ENCODE measurements around the gene FOXA1.
"Not testable (repeated sequence)": the region's sequence is repeated elsewhere in the genome, so short reads cannot be mapped to it uniquely, and the experiment has no call there.

FOXA1 gene

GRCh38 chr14:37558740-37559139 is 36.3 kb downstream of the FOXA1 start:
- Histone ChIP-seq H3K27me3 (ENCODE audit: control insufficient read depth, insufficient read depth, low read length, poor library complexity, severe bottlenecking) (no peaks in the 10 kb centered on the region), H3K36me3 (ENCODE audit: control insufficient read depth, insufficient read depth, low read length) (no peaks in the 10 kb centered on the region), H3K4me1 (ENCODE audit: control insufficient read depth, insufficient read depth, low read length) (no peaks in the 10 kb centered on the region), H3K9me3 (ENCODE audit: control insufficient read depth, low read length) (no peaks in the 10 kb centered on the region), H3K27ac (ENCODE audit: insufficient read depth, low read depth, low read length, poor library complexity, severe bottlenecking) (no peak overlapping the region), H3K4me3 (ENCODE audit: insufficient read depth, low read depth, low read length) (no peak overlapping the region)
- 96 to 98% methylated on average over 4 of the region's 4 CpGs for WGBS, 2 experiments

- not testable (repeated sequence) for H3K36me3 ChIP-seq (ENCODE audit: control insufficient read depth, insufficient read depth, low read length); H3K4me3 ChIP-seq (ENCODE audit: insufficient read depth, low read depth, low read length); H3K27ac ChIP-seq (ENCODE audit: insufficient read depth, low read depth, low read length, poor library complexity, severe bottlenecking); H3K27me3 ChIP-seq (ENCODE audit: control insufficient read depth, insufficient read depth, low read length, poor library complexity, severe bottlenecking); H3K4me1 ChIP-seq (ENCODE audit: control insufficient read depth, insufficient read depth, low read length); H3K9me3 ChIP-seq (ENCODE audit: control insufficient read depth, low read length)
- 77 to 98% methylated on average over 12 to 19 of the region's 33 CpGs for WGBS, 2 experiments
Measured at GRCh38 chr14:37555596-37555995, 39.5 kb downstream of the FOXA1 start.

- Histone ChIP-seq H3K4me3 (ENCODE audit: insufficient read depth, low read depth, low read length) (no peak overlapping the region), H3K36me3 (ENCODE audit: control insufficient read depth, insufficient read depth, low read length) (no peaks in the 10 kb centered on the region), H3K27me3 (ENCODE audit: control insufficient read depth, insufficient read depth, low read length, poor library complexity, severe bottlenecking) (no peaks in the 10 kb centered on the region), H3K27ac (ENCODE audit: insufficient read depth, low read depth, low read length, poor library complexity, severe bottlenecking) (no peak overlapping the region), H3K4me1 (ENCODE audit: control insufficient read depth, insufficient read depth, low read length) (no peaks in the 10 kb centered on the region), H3K9me3 (ENCODE audit: control insufficient read depth, low read length) (no peaks in the 10 kb centered on the region)
- WGBS, 2 experiments, result 96 to 97% methylated on average over 1 of the region's 1 CpG
Measured at GRCh38 chr14:37553935-37554550, 41.0 kb downstream of the FOXA1 start.

- Histone ChIP-seq H3K9me3 (ENCODE audit: control insufficient read depth, low read length) (no peaks in the 10 kb centered on the region), H3K27me3 (ENCODE audit: control insufficient read depth, insufficient read depth, low read length, poor library complexity, severe bottlenecking) (no peaks in the 10 kb centered on the region), H3K4me3 (ENCODE audit: insufficient read depth, low read depth, low read length) (no peak overlapping the region), H3K36me3 (ENCODE audit: control insufficient read depth, insufficient read depth, low read length) (no peaks in the 10 kb centered on the region), H3K27ac (ENCODE audit: insufficient read depth, low read depth, low read length, poor library complexity, severe bottlenecking) (no peak overlapping the region), H3K4me1 (ENCODE audit: control insufficient read depth, insufficient read depth, low read length) (no peaks in the 10 kb centered on the region)
- WGBS, 2 experiments, result 100% methylated on average over 1 of the region's 1 CpG; no CpG with 5 or more reads in 1 of the 2 experiments
Measured at GRCh38 chr14:37551119-37551518, 43.9 kb downstream of the FOXA1 start.

GRCh38 chr14:37550511-37550910 is 44.5 kb downstream of the FOXA1 start:
- Histone ChIP-seq H3K4me1 (ENCODE audit: control insufficient read depth, insufficient read depth, low read length) (no peaks in the 10 kb centered on the region), H3K27ac (ENCODE audit: insufficient read depth, low read depth, low read length, poor library complexity, severe bottlenecking) (no peak overlapping the region), H3K4me3 (ENCODE audit: insufficient read depth, low read depth, low read length) (no peak overlapping the region), H3K27me3 (ENCODE audit: control insufficient read depth, insufficient read depth, low read length, poor library complexity, severe bottlenecking) (no peaks in the 10 kb centered on the region), H3K9me3 (ENCODE audit: control insufficient read depth, low read length) (no peaks in the 10 kb centered on the region), H3K36me3 (ENCODE audit: control insufficient read depth, insufficient read depth, low read length) (no peaks in the 10 kb centered on the region)
- 89 to 97% methylated on average over 3 of the region's 5 CpGs for WGBS, 2 experiments

- Histone ChIP-seq H3K4me3 (ENCODE audit: insufficient read depth, low read depth, low read length) (no peak overlapping the region), H3K36me3 (ENCODE audit: control insufficient read depth, insufficient read depth, low read length) (no peaks in the 10 kb centered on the region), H3K27me3 (ENCODE audit: control insufficient read depth, insufficient read depth, low read length, poor library complexity, severe bottlenecking) (no peaks in the 10 kb centered on the region), H3K9me3 (ENCODE audit: control insufficient read depth, low read length) (no peaks in the 10 kb centered on the region), H3K4me1 (ENCODE audit: control insufficient read depth, insufficient read depth, low read length) (no peaks in the 10 kb centered on the region), H3K27ac (ENCODE audit: insufficient read depth, low read depth, low read length, poor library complexity, severe bottlenecking) (no peak overlapping the region)
- 77 to 89% methylated on average over 5 of the region's 6 CpGs for WGBS, 2 experiments
Measured at GRCh38 chr14:37546621-37547447, 48.2 kb downstream of the FOXA1 start.

- H3K4me1 ChIP-seq (ENCODE audit: control insufficient read depth, insufficient read depth, low read length), result no peaks in the 10 kb centered on the region
- no peak overlapping the region for H3K27ac ChIP-seq (ENCODE audit: insufficient read depth, low read depth, low read length, poor library complexity, severe bottlenecking)
- no peak overlapping the region for H3K4me3 ChIP-seq (ENCODE audit: insufficient read depth, low read depth, low read length)
Measured at GRCh38 chr14:37545174-37545573, 49.9 kb downstream of the FOXA1 start.

GRCh38 chr14:37544407-37544806 is 50.6 kb downstream of the FOXA1 start:
- 81 to 89% methylated on average over 1 to 2 of the region's 2 CpGs for WGBS, 2 experiments
- no peaks in the 10 kb centered on the region for H3K36me3 ChIP-seq (ENCODE audit: control insufficient read depth, insufficient read depth, low read length)
- H3K9me3 ChIP-seq (ENCODE audit: control insufficient read depth, low read length), result no peaks in the 10 kb centered on the region
- no peak overlapping the region for H3K27ac ChIP-seq (ENCODE audit: insufficient read depth, low read depth, low read length, poor library complexity, severe bottlenecking)
- H3K4me3 ChIP-seq (ENCODE audit: insufficient read depth, low read depth, low read length), result no peak overlapping the region
- H3K4me1 ChIP-seq (ENCODE audit: control insufficient read depth, insufficient read depth, low read length), result no peaks in the 10 kb centered on the region
- H3K27me3 ChIP-seq (ENCODE audit: control insufficient read depth, insufficient read depth, low read length, poor library complexity, severe bottlenecking), result no peaks in the 10 kb centered on the region

More at GRCh38 chr14:37545174-37545573, 49.9 kb downstream of the FOXA1 start:
- no peaks in the 10 kb centered on the region for H3K36me3 ChIP-seq (ENCODE audit: control insufficient read depth, insufficient read depth, low read length)
- H3K9me3 ChIP-seq (ENCODE audit: control insufficient read depth, low read length), result no peaks in the 10 kb centered on the region
- no peaks in the 10 kb centered on the region for H3K27me3 ChIP-seq (ENCODE audit: control insufficient read depth, insufficient read depth, low read length, poor library complexity, severe bottlenecking)

GRCh38 chr14:37539992-37540391 is 55.1 kb downstream of the FOXA1 start:
- 83 to 94% methylated on average over 1 of the region's 1 CpG for WGBS, 2 experiments
- Histone ChIP-seq H3K36me3 (ENCODE audit: control insufficient read depth, insufficient read depth, low read length) (no peaks in the 10 kb centered on the region), H3K4me1 (ENCODE audit: control insufficient read depth, insufficient read depth, low read length) (no peaks in the 10 kb centered on the region), H3K4me3 (ENCODE audit: insufficient read depth, low read depth, low read length) (no peak overlapping the region), H3K27ac (ENCODE audit: insufficient read depth, low read depth, low read length, poor library complexity, severe bottlenecking) (no peak overlapping the region), H3K9me3 (ENCODE audit: control insufficient read depth, low read length) (no peaks in the 10 kb centered on the region), H3K27me3 (ENCODE audit: control insufficient read depth, insufficient read depth, low read length, poor library complexity, severe bottlenecking) (no peaks in the 10 kb centered on the region)
